ENCODE data around the gene IL25. TPM values are rescaled to one million over a fixed set of nuclear protein-coding genes. Genes with fewer than 3 reads are reported as not detected.

The IL25 gene
- total RNA-seq, 4 donors from 2014 or later: not detected

DNA sequence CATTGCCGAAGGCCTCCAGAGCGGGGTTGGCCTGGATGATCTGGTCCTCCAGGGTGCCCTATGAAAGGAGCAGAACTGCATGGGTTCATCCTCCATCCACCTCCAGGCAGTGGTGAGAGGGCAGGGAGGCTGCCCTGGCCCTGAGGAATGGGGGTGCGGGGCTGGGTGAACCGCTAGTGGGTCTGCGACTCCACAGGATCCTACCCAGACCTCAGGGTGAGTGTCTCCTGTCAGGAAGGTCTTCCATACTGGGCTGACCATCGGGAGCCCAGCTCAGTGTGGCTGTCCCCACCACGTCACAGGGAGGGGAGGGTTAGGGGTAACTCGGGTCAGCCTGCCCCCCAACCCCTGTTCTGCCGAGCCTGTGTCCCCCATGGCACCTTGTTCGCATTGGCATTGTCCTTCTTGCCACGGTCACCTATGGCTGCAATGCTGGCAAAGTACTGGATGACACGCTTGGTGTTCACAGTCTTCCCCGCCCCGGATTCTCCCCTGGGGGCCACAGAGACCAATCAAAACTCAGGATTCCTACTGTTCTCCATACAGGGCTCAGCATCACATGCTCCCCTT, 31.8 kb downstream of the IL25 start:
- intact Hi-C loops (cut with DNase I): no loop called here
- 90% methylated on average over 13 of the region's 14 CpGs for WGBS
- Histone ChIP-seq H3K4me3 (no peak overlapping the region), H3K36me3 (peaks cover 0 to 70% (median 0%) of the 10 kb centered on the region in 4 donors), H3K27ac (replicated peaks in 1 of 4) (no peak overlapping the region), H3K9me3 (no peaks in the 10 kb centered on the region), H3K4me1 (peaks cover 0 to 6% (median 0%) of the 10 kb centered on the region in 4 donors), H3K27me3 (peaks cover 0 to 16% (median 0%) of the 10 kb centered on the region in 4 donors)
- TF ChIP-seq POLR2AphosphoS5 (IDR thresholded peaks at IDR 0.05): no peak
- no peak for DNase-seq (ENCODE audit: extremely low spot score)

DNA sequence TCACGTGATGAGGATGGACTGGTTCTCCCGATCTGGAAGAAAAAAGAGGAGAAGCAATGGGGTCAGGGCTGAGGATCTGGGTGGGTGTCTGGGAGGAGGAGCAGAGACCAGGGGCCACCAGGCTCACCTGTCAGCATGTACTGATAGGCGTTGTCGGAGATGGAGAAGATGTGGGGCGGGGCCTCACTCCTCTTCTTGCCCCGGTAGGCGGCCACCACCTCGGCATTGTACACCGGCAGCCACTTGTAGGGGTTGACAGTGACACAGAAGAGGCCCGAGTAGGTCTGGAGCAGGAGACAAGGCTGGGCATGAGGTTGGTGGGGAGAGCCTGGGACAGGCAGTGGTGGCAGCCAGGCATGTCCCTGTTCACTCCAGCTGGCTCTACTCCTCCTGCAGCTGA, 32.5 kb downstream of the IL25 start:
- no peak for DNase-seq (ENCODE audit: extremely low spot score)
- Histone ChIP-seq H3K4me1 (peaks cover 0 to 6% (median 0%) of the 10 kb centered on the region in 4 donors), H3K27me3 (peaks cover 0 to 16% (median 0%) of the 10 kb centered on the region in 4 donors), H3K27ac (replicated peaks in 1 of 4) (no peak overlapping the region), H3K4me3 (no peak overlapping the region), H3K36me3 (peaks cover 0 to 64% (median 0%) of the 10 kb centered on the region in 4 donors), H3K9me3 (no peaks in the 10 kb centered on the region)
- WGBS: 81% methylated on average over 9 of the region's 10 CpGs
- intact Hi-C loops (cut with DNase I): no loop called here
- TF ChIP-seq POLR2A (IDR thresholded peaks at IDR 0.05; ENCODE audit: low read depth) (no peak), POLR2AphosphoS5 (IDR thresholded peaks at IDR 0.05) (no peak), EP300 (IDR thresholded peaks at IDR 0.05) (no peak)
- TF ChIP-seq, protein P1, sequence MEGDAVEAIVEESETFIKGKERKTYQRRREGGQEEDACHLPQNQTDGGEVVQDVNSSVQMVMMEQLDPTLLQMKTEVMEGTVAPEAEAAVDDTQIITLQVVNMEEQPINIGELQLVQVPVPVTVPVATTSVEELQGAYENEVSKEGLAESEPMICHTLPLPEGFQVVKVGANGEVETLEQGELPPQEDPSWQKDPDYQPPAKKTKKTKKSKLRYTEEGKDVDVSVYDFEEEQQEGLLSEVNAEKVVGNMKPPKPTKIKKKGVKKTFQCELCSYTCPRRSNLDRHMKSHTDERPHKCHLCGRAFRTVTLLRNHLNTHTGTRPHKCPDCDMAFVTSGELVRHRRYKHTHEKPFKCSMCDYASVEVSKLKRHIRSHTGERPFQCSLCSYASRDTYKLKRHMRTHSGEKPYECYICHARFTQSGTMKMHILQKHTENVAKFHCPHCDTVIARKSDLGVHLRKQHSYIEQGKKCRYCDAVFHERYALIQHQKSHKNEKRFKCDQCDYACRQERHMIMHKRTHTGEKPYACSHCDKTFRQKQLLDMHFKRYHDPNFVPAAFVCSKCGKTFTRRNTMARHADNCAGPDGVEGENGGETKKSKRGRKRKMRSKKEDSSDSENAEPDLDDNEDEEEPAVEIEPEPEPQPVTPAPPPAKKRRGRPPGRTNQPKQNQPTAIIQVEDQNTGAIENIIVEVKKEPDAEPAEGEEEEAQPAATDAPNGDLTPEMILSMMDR (IDR thresholded peaks at IDR 0.05): no peak

DNA sequence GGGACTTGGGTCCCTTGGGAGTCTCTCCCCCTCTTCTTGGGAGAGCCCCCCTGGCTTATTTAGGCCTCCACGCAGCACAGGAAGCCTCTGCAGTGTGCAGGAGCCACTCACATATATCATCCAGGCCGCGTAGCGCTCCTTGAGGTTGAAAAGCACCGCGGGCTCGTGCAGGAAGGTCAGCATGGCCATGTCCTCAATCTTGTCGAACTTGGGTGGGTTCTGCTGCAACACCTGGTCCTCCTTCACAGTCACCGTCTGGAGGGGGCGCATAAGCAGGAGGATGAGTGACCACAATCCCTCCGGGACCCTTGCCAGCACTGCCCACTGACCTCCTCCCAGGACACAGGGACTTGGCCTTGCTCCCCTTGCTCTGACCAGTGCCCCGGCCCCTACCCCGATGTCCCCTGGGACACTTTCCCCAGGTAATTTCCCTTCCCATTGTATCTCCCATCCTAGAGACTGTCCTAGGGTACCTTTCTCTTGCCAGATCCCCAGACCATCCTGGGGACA, 33.0 kb downstream of the IL25 start:
- DNase-seq (ENCODE audit: extremely low spot score): no peak
- WGBS: 92% methylated on average over 12 of the region's 13 CpGs
- Histone ChIP-seq H3K27ac (replicated peaks in 1 of 4) (no peak overlapping the region), H3K4me3 (no peak overlapping the region), H3K27me3 (peaks cover 0 to 16% (median 0%) of the 10 kb centered on the region in 4 donors), H3K4me1 (peaks cover 0 to 6% (median 0%) of the 10 kb centered on the region in 4 donors), H3K9me3 (no peaks in the 10 kb centered on the region), H3K36me3 (peaks cover 0 to 63% (median 0%) of the 10 kb centered on the region in 4 donors)
- no peak for TF ChIP-seq POLR2AphosphoS5 (IDR thresholded peaks at IDR 0.05)
- no peak for TF ChIP-seq EP300 (IDR thresholded peaks at IDR 0.05)
- TF ChIP-seq, protein P1 (IDR thresholded peaks at IDR 0.05): no peak
- TF ChIP-seq POLR2A (IDR thresholded peaks at IDR 0.05; ENCODE audit: low read depth): no peak
- intact Hi-C loops (cut with DNase I): no loop called here

DNA sequence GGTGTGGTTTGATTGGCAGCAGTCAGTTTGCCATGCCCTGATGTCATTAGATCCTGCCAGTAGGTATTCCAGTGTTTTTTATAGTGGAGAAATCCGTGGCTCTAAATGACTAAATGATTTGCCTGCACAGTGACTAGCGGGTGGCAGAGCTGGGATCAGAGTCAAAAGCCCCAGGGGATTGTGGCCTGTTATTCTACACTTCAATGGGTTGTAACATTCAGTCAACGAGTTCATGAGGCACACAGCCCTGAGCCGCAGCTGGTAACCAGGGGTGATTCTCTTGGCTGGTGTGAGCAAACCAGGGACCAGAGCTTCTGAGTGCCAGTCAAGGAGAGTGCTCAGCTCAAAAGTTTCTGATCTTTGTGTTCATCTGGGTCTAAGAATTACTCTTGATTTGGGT, 33.6 kb downstream of the IL25 start:
- Histone ChIP-seq H3K27ac (replicated peaks in 1 of 4) (no peak overlapping the region), H3K36me3 (peaks cover 0 to 59% (median 0%) of the 10 kb centered on the region in 4 donors), H3K4me3 (no peak overlapping the region), H3K27me3 (peaks cover 0 to 16% (median 0%) of the 10 kb centered on the region in 4 donors), H3K9me3 (no peaks in the 10 kb centered on the region), H3K4me1 (peaks cover 0 to 6% (median 0%) of the 10 kb centered on the region in 4 donors)
- 79% methylated on average over 4 of the region's 4 CpGs for WGBS
- intact Hi-C loops (cut with DNase I): no loop called here
- DNase-seq (ENCODE audit: extremely low spot score): no peak
- TF ChIP-seq POLR2AphosphoS5 (IDR thresholded peaks at IDR 0.05): no peak
- TF ChIP-seq, protein P1 (IDR thresholded peaks at IDR 0.05): no peak
- no peak for TF ChIP-seq EP300 (IDR thresholded peaks at IDR 0.05)
- TF ChIP-seq POLR2A (IDR thresholded peaks at IDR 0.05; ENCODE audit: low read depth): no peak

DNA sequence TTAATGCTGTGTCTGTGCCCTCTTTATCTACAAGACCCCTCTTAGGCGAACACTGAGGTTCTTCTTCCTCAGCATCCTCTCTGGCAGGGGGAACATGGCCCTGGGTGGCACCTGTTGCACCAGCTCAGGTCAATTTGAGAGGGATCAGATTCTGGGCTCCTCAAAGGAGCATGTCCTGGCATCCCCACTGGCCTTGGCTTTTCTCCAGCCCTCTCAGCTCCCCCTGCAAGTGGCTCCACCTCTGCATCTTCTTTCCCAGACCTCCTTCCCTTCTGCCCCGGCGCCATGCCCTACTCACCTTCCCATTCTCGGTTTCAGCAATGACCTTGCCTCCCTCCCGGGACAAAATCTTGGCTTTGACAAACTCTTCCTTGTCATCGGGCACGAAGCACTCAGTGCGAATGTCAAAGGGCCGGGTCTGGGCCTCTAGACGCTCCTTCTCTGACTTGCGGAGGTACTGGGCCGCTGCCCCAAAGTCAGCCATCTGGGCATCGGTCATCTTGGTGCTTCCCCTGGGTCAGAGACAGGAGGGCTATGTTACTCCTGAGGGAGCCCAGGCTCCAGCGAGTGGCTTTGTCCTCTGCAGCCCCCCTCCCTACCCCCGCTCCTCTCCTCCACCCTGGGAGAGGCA, 34.2 kb downstream of the IL25 start:
- H3K27me3 ChIP-seq: peaks cover 0 to 18% (median 0%) of the 10 kb centered on the region in 4 donors
- WGBS: 88% methylated on average over 15 of the region's 15 CpGs
- no peak for DNase-seq (ENCODE audit: extremely low spot score)
- H3K36me3 ChIP-seq: peaks cover 0 to 53% (median 0%) of the 10 kb centered on the region in 4 donors
- intact Hi-C loops (cut with DNase I): no loop called here
- H3K4me1 ChIP-seq: peaks cover 0 to 6% (median 0%) of the 10 kb centered on the region in 4 donors
- no peak overlapping the region for H3K4me3 ChIP-seq
- TF ChIP-seq POLR2AphosphoS5 (IDR thresholded peaks at IDR 0.05) (no peak), POLR2A (IDR thresholded peaks at IDR 0.05; ENCODE audit: low read depth) (no peak), EP300 (IDR thresholded peaks at IDR 0.05) (no peak)
- TF ChIP-seq, protein P1 (IDR thresholded peaks at IDR 0.05): no peak
- no peak overlapping the region for H3K27ac ChIP-seq (replicated peaks in 1 of 4)
- no peaks in the 10 kb centered on the region for H3K9me3 ChIP-seq

Data from esophagus muscularis mucosa (tissue), 4 donors.